NCI-H446 (cell line): ENCODE measurements around the gene IL18BP.

Experiments used
- DNase-seq, 2 experiments: peaks; one replicate each; lab custom pipeline; 2025; lab: John Stamatoyannopoulos, UW

The IL18BP gene

GRCh38 chr11:72012897-72013721 is 14.4 kb downstream of the IL18BP start:
- DNase-seq: peak; percentile 45 to 89

- DNase-seq: peak in 1 of 2 experiments; percentile 49
Observed at GRCh38 chr11:72013765-72014711, 15.3 kb downstream of the IL18BP start.

GRCh38 chr11:72014761-72015320 is 16.1 kb downstream of the IL18BP start:
- DNase-seq: no peak

- peak in 1 of 2 experiments; percentile 32 for DNase-seq
Observed at GRCh38 chr11:72015511-72016061, 16.9 kb downstream of the IL18BP start.

- no peak for DNase-seq
Observed at GRCh38 chr11:72018171-72018570, 19.5 kb downstream of the IL18BP start.

GRCh38 chr11:72023335-72023734 is 24.6 kb downstream of the IL18BP start:
- DNase-seq: no peak

GRCh38 chr11:72024069-72024754 is 25.5 kb downstream of the IL18BP start:
- DNase-seq: no peak

- DNase-seq: no peak
Observed at GRCh38 chr11:72026090-72026489, 27.4 kb downstream of the IL18BP start.

- DNase-seq: no peak
Observed at GRCh38 chr11:72030472-72031045, 31.9 kb downstream of the IL18BP start.

GRCh38 chr11:72036687-72037086 is 38.0 kb downstream of the IL18BP start:
- no peak for DNase-seq

- peak in 1 of 2 experiments; percentile 19 for DNase-seq
Observed at GRCh38 chr11:72037554-72038311, 39.0 kb downstream of the IL18BP start.

GRCh38 chr11:72038491-72038890 is 39.8 kb downstream of the IL18BP start:
- DNase-seq: peak; percentile 60 to 85

GRCh38 chr11:72039031-72039855 is 40.5 kb downstream of the IL18BP start:
- peak in 1 of 2 experiments; percentile 31 for DNase-seq

- no peak for DNase-seq
Observed at GRCh38 chr11:72039856-72040401, 41.2 kb downstream of the IL18BP start.

GRCh38 chr11:72040491-72041363 is 42.0 kb downstream of the IL18BP start:
- peak; percentile 95 for DNase-seq

- peak; percentile 82 to 91 for DNase-seq
Observed at GRCh38 chr11:72041364-72042063, 42.8 kb downstream of the IL18BP start.

- DNase-seq: no peak
Observed at GRCh38 chr11:72042064-72042745, 43.5 kb downstream of the IL18BP start.
